ENCODE results near the gene FBLN1.

DNA sequence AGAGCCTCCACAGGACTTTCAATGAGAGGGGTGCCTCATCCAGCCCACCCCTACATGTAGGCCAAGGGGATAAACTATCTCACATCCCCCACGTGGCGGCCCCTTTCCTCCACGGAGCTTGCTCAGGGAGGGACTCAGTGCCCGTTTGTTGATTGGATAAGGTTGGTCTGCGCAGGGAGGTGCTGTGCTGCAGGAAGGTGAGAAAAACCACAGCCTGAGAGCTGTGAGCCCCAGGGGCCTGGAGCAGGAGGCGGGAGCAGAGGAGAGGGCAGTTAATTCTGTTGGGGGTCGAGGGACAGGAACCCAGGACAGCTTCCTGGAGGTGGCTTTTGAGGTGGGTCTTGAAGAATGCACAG, 137.0 kb downstream of the FBLN1 start:
- TF ChIP-seq NR2C2 (CRISPR knock-in tag; IDR thresholded peaks at IDR 0.05) (no peak), KAT7 (CRISPR knock-in tag; IDR thresholded peaks at IDR 0.05; ENCODE audit: borderline replicate concordance) (no peak), SP1 (CRISPR knock-in tag; conservative IDR thresholded peaks at IDR 0.05) (no peak)
- TF ChIP-seq, protein P1, sequence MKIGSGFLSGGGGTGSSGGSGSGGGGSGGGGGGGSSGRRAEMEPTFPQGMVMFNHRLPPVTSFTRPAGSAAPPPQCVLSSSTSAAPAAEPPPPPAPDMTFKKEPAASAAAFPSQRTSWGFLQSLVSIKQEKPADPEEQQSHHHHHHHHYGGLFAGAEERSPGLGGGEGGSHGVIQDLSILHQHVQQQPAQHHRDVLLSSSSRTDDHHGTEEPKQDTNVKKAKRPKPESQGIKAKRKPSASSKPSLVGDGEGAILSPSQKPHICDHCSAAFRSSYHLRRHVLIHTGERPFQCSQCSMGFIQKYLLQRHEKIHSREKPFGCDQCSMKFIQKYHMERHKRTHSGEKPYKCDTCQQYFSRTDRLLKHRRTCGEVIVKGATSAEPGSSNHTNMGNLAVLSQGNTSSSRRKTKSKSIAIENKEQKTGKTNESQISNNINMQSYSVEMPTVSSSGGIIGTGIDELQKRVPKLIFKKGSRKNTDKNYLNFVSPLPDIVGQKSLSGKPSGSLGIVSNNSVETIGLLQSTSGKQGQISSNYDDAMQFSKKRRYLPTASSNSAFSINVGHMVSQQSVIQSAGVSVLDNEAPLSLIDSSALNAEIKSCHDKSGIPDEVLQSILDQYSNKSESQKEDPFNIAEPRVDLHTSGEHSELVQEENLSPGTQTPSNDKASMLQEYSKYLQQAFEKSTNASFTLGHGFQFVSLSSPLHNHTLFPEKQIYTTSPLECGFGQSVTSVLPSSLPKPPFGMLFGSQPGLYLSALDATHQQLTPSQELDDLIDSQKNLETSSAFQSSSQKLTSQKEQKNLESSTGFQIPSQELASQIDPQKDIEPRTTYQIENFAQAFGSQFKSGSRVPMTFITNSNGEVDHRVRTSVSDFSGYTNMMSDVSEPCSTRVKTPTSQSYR (CRISPR knock-in tag; IDR thresholded peaks at IDR 0.05): no peak
- TF ChIP-seq, protein P2, sequence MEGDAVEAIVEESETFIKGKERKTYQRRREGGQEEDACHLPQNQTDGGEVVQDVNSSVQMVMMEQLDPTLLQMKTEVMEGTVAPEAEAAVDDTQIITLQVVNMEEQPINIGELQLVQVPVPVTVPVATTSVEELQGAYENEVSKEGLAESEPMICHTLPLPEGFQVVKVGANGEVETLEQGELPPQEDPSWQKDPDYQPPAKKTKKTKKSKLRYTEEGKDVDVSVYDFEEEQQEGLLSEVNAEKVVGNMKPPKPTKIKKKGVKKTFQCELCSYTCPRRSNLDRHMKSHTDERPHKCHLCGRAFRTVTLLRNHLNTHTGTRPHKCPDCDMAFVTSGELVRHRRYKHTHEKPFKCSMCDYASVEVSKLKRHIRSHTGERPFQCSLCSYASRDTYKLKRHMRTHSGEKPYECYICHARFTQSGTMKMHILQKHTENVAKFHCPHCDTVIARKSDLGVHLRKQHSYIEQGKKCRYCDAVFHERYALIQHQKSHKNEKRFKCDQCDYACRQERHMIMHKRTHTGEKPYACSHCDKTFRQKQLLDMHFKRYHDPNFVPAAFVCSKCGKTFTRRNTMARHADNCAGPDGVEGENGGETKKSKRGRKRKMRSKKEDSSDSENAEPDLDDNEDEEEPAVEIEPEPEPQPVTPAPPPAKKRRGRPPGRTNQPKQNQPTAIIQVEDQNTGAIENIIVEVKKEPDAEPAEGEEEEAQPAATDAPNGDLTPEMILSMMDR (IDR thresholded peaks at IDR 0.05): no peak
- TF ChIP-seq, protein P3, sequence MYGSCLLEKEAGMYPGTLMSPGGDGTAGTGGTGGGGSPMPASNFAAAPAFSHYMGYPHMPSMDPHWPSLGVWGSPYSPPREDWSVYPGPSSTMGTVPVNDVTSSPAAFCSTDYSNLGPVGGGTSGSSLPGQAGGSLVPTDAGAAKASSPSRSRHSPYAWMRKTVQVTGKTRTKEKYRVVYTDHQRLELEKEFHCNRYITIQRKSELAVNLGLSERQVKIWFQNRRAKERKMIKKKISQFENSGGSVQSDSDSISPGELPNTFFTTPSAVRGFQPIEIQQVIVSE (CRISPR knock-in tag; IDR thresholded peaks at IDR 0.05; ENCODE audit: borderline replicate concordance): no peak
- TF ChIP-seq, protein P4, sequence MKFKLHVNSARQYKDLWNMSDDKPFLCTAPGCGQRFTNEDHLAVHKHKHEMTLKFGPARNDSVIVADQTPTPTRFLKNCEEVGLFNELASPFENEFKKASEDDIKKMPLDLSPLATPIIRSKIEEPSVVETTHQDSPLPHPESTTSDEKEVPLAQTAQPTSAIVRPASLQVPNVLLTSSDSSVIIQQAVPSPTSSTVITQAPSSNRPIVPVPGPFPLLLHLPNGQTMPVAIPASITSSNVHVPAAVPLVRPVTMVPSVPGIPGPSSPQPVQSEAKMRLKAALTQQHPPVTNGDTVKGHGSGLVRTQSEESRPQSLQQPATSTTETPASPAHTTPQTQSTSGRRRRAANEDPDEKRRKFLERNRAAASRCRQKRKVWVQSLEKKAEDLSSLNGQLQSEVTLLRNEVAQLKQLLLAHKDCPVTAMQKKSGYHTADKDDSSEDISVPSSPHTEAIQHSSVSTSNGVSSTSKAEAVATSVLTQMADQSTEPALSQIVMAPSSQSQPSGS (CRISPR knock-in tag; IDR thresholded peaks at IDR 0.05; ENCODE audit: borderline replicate concordance, low read depth): no peak
- TF ChIP-seq, protein P5, sequence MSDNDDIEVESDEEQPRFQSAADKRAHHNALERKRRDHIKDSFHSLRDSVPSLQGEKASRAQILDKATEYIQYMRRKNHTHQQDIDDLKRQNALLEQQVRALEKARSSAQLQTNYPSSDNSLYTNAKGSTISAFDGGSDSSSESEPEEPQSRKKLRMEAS (CRISPR knock-in tag; IDR thresholded peaks at IDR 0.05): no peak
- TF ChIP-seq, protein P6, sequence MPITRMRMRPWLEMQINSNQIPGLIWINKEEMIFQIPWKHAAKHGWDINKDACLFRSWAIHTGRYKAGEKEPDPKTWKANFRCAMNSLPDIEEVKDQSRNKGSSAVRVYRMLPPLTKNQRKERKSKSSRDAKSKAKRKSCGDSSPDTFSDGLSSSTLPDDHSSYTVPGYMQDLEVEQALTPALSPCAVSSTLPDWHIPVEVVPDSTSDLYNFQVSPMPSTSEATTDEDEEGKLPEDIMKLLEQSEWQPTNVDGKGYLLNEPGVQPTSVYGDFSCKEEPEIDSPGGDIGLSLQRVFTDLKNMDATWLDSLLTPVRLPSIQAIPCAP (CRISPR knock-in tag; IDR thresholded peaks at IDR 0.05): no peak
